ENCODE results near the gene KDM5C.

The KDM5C gene

GRCh38 chrX:53159184-53159583 is 65.8 kb downstream of the KDM5C start:
- H3K27ac ChIP-seq: no peak overlapping the region
- no peak for TF ChIP-seq CTCF (conservative IDR thresholded peaks at IDR 0.05)

- TF ChIP-seq CTCF (conservative IDR thresholded peaks at IDR 0.05): no peak
- no peak overlapping the region for H3K27ac ChIP-seq
Observed at GRCh38 chrX:53156207-53156596, 68.8 kb downstream of the KDM5C start.

GRCh38 chrX:53155512-53156206 is 69.3 kb downstream of the KDM5C start:
- H3K27ac ChIP-seq: no peak overlapping the region
- no peak for TF ChIP-seq CTCF (conservative IDR thresholded peaks at IDR 0.05)

GRCh38 chrX:53153581-53153980 is 71.4 kb downstream of the KDM5C start:
- no peak for TF ChIP-seq CTCF (conservative IDR thresholded peaks at IDR 0.05)
- H3K27ac ChIP-seq: no peak overlapping the region
